ENCODE results near the gene ARHGDIA.

Gene ARHGDIA

DNA sequence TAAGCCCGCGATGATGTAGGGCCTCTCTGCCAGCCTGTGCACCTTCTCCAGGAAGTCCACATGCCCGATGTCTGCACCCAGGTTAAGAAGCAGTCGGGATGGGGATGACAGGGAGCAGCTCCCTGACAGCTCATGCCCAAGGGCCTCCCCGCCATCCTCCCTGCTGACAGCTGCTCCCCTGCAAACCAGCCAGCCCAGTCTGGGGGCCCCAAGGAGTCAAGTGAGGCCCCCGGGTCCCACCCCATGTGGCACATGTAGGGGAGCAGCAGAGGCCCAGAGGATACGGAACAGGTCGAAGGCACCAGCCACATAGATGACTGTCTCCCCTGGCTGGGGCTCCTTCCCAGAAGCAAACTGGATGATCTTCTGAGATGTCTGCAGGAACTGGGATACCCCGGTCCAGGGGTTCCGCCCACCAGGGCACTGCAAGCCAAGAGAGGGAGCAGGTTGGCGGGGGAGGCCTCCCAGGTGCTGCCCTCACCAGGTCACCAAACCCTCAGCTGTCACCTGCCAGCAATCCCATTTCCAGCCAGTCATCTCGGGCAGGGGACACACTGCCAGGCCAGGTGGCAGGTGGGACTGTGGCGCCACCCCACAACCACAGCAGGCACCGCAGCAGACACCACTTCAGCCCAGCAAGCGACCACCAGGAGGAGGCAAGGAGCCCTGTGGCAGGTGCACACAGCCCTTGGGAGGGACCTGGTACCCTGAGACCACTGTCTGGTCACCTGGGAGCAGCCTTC lies 35.5 kb upstream of the ARHGDIA start:
- DNase-seq (ENCODE audit: low read depth in 1 of 2, low spot score in 1 of 2) = no peak

DNA sequence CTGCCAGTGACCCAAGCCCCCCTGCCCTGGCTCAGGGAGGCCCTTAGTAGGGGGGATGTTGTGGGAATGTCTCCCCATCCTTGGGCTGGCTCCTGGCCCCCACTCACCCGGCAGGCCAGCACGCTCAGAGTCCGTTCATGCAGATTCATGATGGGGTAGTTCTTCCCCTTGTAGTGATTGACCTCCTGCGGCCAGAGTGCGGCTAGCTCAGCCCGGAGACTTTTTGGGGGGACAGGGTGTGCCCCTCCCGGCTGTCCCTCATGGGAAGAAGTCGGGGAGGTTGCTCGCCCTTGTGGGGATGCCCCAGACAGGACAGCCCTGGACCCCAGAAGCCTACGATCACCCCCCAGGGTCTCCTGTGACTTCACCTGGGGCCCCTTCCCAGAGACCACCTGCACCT lies 34.9 kb upstream of the ARHGDIA start:
- DNase-seq (ENCODE audit: low read depth in 1 of 2, low spot score in 1 of 2) = no peak

DNA sequence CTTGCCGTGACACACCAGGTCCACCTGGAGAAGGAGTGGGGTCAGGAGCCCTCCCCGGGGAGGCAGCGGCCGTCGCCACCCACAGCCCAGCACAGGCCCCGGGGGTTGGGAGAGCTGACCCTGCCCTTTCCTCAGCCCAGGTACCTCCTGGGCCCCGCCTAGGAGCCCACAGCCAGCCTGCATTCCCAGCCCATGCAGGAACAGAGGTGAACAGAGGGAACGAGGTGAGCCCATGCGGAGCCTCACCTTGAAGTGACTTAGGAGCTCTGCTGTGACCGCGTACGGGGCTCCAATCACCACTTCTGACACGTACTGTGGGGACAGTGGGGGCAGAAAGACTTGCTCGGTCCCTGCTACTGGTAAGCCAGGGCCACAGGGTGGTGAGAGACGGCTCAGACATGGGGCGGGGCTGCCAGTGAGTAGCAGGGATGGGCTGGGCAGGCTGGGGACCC lies 34.3 kb upstream of the ARHGDIA start:
- no peak for DNase-seq (ENCODE audit: low read depth in 1 of 2, low spot score in 1 of 2)

DNA sequence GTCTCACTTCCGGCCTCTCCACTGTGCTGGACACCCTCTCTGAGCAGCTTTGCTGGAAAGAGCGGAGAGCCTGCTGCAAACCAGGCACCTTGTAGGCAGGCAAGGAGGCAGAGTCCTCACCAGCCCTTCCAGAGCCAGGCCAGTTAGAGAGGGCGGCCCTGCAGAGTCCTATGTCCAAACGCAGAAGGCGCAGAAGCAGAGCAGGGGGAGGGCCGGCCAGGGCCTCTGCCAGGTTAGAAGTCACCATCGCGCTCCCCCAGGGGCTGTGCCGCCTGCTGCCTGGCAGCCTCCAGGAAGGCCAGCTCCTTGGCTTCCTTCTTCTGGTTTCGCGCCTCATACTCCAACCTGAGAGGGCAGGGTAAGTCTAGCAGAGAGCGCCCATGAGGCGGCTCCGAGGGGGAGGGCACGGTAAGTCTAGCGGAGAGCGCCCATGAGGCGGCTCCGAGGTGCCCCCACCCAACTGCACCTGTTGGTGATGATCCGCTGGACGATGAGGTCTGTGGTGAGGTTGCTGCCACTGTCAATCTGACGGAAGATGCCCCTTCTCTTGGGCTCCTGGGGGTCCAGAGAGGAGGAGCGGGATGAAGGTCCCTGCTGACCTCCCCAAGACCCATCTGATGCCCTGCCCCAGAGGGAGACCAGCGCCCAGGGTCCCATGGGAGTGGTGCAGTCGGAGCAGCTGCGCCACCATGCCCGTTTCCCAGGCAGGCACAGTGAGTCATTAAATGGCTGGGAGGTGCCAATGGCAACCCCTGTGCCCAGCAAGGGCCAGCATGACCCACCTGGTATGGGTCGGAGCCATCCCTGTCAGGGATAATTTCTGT lies 33.7 kb upstream of the ARHGDIA start:
- DNase-seq (ENCODE audit: low read depth in 1 of 2, low spot score in 1 of 2) = no peak

DNA sequence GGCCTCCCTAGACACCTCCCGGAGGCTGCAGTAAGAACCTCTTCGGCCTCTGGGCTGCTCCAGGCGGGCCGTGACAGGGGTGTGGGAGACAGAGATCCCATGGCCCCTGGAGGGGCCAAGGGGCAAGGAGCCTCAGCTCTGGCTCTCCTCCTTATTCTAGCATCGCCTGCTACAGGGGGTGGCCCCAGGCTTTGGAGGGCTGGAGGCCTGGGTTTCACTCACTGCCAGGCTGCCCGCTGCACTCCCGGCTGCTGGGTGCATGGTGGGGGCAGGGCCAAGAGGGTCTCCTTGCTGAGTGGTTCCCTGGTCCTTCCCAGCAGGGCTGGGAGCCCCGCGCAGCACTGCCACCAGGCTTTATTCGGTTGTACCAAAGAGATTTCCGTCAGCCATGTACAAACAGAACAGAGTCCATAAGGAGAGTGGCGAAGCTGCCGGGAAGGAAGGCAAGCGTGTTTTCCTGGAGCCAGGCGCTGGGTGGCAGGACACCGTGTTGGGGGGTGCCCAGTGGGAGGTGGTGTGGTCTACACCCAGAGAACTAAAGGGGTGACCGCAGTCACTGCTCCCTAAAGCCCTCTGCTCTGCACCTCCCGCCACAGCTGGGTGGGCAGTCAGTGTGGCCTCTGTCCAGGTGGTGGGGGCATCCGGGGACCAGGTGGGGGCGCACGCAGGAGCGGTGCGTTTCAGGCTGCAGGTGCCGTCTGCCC lies 32.9 kb upstream of the ARHGDIA start:
- DNase-seq (ENCODE audit: low read depth in 1 of 2, low spot score in 1 of 2) = no peak

DNA sequence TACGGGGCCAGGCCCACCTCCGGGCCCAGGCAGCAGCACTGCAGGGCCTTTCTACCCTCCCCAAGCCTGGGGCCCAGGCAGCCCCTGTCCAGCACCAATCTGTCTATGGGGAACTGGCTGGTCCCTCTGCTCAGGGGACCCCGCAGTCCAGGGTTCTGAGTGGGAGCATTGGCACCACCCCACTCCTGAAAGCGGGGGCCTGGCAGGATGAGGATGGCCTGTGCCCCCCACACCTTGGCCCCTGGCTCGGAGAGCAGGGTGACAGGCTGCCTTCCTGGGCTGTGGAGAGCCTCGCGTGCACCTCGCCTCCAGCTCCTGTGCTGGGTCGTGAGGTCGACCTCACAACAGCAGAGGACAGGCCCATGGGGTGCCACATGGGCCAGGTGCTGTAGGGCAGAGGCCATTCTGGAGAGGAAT lies 32.3 kb upstream of the ARHGDIA start:
- no peak for DNase-seq (ENCODE audit: low read depth in 1 of 2, low spot score in 1 of 2)

DNA sequence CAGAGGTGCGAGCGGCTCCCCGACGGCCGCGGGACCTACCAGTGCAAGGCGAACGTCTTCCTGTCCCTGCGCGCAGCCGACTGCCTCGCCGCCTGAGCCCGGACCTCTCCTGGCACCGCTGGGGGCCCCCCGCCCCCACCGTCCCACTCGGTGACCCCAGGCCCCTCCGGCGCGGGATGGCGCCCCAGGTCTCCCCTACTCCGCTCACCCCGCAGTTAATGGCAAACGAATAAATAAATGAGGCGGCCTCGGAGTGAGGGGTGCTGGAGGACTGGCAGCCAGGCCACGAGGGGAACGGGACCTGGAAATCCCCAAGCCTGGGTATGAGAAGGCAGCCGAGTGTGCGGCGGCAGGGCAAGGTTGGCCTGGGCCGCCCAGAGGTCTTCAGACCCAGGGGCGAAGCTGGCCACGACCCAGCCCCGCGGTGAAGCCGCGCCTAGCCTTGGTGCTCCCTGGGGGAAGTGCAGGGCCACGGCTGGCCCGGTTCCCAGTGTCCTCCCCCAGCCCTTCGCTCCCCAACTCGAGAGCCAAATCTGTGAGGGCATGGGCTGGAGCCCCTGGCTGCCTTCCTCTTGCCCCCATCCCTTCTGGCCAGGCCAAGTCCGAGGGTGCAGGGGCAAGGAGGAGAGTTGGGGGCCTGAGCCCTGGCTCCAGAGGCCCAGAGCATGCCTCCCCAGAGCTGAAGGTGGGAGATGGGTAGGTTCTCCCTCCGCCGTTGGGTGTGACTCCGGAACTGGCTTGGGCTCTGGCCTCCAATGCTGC lies 31.7 kb upstream of the ARHGDIA start:
- DNase-seq (ENCODE audit: low read depth in 1 of 2, low spot score in 1 of 2) = no peak

DNA sequence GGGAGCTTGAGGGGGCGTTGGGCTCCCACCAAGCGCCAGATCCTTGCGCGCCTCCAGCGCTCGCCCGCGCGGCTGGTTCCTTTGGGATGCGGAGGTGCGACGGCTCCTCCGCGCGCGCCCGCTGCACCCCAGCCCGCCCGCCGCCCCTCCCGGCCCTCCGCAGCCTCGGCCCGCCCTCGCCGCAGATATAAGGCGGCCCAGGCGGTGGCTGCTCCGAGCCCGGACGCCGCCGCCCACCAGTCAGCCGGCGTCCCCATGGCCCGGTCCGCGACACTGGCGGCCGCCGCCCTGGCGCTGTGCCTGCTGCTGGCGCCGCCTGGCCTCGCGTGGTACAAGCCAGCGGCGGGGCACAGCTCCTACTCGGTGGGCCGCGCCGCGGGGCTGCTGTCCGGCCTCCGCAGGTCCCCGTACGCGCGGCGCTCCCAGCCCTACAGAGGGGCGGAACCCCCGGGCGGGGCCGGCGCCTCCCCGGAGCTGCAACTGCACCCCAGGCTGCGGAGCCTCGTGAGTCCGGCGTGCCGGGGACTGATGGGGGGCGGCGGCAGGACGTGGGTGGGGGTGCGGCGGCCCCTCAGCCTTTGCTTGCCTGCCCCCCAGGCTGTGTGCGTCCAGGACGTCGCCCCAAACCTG lies 31.0 kb upstream of the ARHGDIA start, which contains the start of gene NPB:
TSS of gene NPB (plus strand) at position 216 of the 630 bp plus-strand sequence. CDS start at position 256, 40 bp downstream.
- DNase-seq (ENCODE audit: low read depth in 1 of 2, low spot score in 1 of 2) = no peak

DNA sequence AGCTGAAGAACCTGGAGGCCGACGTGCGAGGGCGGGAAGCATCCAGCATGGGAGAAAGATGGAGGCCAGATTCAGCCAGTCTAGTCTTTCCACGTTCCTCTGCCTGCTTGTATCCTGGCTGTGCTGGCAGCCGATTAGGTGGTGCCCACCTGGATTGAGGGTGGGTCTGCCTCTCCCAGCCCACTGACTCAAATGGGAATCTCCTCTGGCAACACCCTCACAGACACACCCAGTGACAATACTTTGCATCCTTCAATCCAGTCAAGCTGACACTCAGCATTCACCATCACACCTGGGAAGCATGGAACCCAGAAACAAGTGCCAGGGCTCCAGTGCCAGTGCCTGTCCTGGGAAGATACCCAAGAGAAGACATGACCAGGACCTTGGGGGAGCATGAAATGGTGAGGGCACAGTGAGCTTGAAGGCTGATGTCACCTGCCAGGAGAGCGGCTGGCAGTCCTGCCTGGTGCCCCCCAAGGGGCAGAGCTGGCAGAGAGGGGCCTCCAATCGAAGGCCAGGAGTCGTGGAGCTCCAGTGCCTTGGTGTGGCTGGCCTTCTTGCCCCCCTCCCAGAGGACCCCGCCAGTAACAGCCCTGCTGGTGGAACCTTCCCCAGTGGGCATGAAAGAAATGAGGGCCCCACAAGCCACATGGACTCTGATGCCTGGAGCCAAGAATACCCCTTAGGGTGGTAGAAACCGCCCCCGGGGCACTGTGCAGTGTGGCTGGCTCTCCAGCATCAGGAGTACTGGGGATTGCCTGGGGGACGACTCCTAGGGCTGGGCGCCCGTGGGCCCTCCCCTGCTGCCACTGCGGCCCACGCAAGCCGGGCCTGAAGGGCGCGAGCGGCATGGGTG lies 30.3 kb upstream of the ARHGDIA start:
- no peak for DNase-seq (ENCODE audit: low read depth in 1 of 2, low spot score in 1 of 2)

DNA sequence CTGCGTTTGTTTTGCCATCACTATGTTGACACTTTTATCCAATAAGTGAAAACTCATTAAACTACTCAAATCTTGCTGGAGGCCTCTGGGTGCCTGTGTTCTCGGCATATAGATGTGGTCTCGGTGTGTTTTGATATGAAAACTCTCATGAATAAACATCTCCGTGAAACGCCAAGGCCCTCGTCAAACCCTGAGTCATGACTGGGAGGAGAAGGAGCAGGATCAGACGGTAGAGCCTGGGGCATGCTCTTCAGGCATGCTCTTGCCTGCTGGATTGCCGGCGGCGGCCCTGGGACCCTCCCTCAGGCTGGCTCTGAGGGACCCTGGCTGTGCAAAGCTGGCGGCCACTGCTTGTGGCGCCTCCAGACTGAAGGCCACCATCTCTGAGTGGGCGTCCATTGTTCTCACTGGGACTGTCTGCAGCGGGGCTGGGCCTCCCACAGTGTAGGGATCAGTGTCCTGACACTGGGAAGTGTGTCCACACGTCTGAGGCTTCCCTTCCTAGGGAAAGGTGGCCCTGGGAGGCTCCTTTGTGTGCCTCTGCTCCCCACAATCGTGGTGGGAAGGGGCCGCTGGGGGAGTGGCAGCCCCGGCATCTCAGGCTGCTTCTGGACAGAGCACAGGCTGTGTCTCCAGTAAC lies 29.2 kb upstream of the ARHGDIA start:
- DNase-seq (ENCODE audit: low read depth in 1 of 2, low spot score in 1 of 2) = no peak

DNA sequence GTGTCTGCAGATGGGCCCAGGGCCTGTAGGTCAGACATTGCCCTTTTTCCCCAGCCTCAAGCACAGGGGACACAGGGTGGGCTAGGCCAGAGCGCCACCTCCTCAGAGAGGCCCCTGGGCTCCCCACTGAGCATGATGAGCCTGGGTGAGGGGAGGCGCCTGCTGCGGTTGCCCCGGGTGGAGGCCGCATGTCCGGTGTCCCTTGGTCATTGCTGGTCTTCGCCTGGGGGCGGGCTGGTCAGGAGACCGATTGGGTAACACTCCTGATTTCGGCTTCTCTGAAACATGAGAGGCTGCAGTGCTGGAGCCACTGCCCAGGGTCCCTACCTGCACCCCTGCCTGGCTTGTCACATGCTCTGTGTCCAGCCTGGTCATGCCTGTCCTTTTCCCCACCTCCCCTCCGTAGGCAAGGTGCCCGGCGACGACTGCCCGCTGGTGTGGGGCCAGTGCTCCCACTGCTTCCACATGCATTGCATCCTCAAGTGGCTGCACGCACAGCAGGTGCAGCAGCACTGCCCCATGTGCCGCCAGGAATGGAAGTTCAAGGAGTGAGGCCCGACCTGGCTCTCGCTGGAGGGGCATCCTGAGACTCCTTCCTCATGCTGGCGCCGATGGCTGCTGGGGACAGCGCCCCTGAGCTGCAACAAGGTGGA lies 28.5 kb upstream of the ARHGDIA start:
- DNase-seq (ENCODE audit: low read depth in 1 of 2, low spot score in 1 of 2) = no peak

DNA sequence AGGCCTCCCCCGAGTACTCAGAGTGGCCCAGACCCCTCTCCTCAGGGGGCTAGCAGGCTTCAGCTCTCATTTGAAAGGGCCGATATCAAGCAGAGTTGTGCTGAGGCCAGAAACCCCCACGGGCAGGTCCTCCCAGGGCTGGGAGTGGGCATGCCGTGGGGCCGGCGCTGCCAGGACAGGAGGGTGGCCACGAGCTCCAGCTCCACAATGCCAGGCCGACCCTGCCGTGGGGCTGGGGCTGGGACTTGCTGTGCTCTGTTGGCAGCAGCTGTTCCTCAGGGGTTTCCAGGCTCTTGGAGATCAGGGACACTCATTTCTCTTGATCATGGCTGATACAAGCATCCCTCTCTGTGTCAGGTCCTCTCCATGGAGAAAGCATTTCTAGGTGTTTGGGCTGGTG lies 27.7 kb upstream of the ARHGDIA start:
- DNase-seq (ENCODE audit: low read depth in 1 of 2, low spot score in 1 of 2) = no peak

DNA sequence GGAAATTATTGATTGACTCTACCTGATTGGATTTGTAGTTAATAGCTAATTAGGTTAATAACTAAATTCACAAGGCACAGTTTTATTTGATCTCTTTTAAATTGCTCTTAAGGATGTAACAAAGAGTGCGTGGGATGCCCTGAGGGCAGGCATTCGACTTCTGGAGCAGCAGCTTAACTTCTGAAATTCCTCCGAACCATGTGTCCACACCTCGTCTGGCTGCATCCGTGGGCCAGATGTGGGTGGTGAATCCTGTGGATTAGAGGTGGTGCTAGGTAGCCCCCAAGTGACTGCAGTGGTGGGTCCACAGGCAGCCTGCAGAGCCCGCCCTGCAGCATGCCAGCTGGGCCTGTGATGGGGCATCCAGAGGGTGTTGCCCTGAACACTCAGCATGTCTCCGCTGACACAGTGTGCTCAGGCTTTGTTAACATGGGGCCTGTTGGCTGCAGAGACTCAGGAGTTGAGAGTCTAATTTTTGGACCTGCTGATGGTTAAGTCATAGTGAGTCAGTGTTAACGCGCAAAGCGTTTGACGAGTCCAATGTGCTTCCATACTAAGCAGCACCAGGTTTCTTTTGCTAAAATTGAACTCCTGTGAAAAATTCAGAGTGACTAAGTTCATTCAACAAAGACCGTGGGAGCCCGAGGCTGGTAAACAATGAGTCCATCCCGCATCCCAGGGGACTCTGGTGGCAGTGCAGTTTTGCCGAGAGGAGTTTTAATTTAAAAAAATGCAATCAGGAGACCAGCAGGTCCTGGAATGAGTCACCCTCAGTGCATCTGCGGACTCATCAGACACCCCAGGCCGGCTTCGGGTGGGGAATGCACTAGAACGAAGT lies 27.1 kb upstream of the ARHGDIA start:
- DNase-seq (ENCODE audit: low read depth in 1 of 2, low spot score in 1 of 2) = no peak

DNA sequence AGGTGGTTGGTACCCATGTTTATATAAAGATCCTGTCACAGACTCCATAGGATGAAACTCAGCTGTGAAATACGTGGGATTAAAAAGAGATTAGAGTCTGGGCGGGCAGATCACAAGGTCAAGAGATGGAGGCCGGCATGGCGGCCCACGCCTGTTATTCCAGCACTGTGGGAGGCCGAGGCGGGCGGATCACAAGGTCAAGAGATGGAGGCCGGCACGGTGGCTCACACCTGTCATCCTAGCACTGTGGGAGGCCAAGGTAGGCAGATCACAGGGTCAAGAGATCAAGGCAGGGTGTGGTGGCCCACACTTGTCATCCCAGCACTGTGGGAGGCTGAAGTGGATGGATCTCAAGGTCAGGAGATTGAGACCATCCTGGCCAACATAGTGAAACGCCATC lies 24.3 kb upstream of the ARHGDIA start:
- DNase-seq (ENCODE audit: low read depth in 1 of 2, low spot score in 1 of 2) = no peak

DNA sequence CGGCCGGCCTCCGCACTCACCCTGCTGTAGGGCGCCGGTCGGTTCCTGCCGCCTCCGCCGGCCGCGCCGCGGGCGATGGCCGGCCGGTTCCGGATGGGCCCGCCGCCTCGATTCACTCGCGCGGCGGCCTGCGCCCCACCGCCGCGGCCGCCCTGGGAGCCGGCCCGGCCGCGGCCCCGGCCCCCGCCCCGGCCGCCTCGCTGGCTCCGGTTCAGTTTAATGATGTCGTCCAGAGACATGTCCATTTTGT lies 20.1 kb upstream of the ARHGDIA start:
- no peak for DNase-seq (ENCODE audit: low read depth in 1 of 2, low spot score in 1 of 2)

DNA sequence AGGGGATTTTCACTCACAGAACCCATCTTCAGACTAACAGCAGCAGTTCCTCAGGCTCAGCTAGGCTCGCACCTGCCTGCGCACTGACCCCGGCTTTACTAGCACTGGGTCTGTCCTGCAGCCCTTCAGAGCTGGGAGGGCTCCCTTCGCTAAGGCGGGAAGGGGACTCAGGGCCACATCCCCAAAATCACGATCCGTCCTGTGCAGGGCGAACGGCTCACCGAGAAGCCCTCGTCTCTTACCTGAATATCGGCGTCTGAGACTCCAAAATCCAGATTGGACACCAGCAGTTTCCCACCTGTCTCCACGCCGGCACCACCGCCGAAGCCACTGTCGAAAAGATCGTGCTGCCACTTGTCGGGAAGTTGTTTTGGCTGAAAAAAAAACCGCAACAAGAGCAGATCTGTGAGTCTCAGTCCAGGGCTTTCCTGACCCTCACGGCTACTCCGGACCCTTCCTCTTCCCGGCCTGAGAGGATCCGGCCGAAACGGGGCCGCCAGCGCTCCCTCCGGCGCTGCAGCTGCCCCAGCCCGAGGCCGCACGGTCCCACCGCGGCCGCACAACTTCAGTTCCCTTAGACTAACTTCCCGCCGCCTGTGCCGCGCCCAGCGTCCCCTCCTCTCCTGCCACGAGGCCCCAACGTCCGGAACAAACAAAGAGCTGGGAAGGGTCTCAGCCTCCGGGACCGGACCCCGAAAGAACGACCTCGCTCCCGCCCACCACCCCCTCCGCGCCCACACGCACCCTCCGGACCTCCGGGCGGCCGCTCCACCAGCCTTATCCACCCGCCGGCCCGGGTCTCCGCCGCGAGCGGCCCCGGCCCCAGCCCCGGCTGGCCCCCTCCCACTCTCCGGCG lies 19.5 kb upstream of the ARHGDIA start:
- DNase-seq (ENCODE audit: low read depth in 1 of 2, low spot score in 1 of 2) = no peak

DNA sequence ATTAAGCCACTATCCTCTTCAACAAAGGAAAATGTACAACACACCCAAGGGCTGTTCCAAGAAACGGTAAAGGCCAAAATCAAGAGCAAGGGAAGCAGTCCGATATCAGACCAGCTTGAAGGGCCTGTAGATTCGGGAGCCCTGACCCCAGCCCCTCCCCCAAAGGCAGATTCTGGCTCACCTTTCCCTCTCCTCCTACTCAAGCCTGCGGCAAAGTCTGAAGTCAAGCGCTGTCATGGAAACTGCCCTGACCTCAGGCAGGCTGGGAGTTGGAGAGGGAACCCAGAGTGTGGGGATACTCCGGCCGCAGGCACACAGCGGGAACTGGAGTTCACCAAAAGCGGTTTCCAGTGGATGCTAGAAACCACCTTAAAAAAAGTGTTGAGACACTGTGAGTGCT lies 18.5 kb upstream of the ARHGDIA start:
- no peak for DNase-seq (ENCODE audit: low read depth in 1 of 2, low spot score in 1 of 2)

All from activated CD4-positive, alpha-beta T cell treated with anti-CD3 and anti-CD28 coated beads, Interleukin-2, amount 50 U/mL, for 24 hours (primary cell).